SK-N-SH treated with all-trans-retinoic acid at 6 μM for 48 hours (cell line): ENCODE measurements around the gene FAM180A.

Experiments used
- ATAC-seq: fragments of 200-7000 bp; cut with Tn5 transposase; 3 replicates; pipeline ENCODE4 v1.9.1; 2020; ENCODE audit warnings: mild to moderate bottlenecking, moderate library complexity
- ARNTL ChIP-seq: fragments of 450-650 bp; formaldehyde crosslinking; IDR thresholded peaks from 2 replicates; pipeline ENCODE4 v1.5.0; 2020; ENCODE audit warnings: low read depth, mild to moderate bottlenecking, moderate library complexity, borderline replicate concordance
- BACH2 ChIP-seq: fragments of 250-450 bp; sonication (Bioruptor Pico); IDR thresholded peaks from 2 replicates; pipeline ENCODE4 v1.9.0; 2021; ENCODE audit warnings: mild to moderate bottlenecking, borderline replicate concordance
- CSDC2 ChIP-seq: fragments of 250-450 bp; sonication (Bioruptor Pico); IDR thresholded peaks from 2 replicates; pipeline ENCODE4 v1.5.0; 2020; ENCODE audit warnings: mild to moderate bottlenecking, moderate library complexity
- ESRRG ChIP-seq: fragments of 250-450 bp; sonication (Bioruptor Pico); IDR thresholded peaks from 2 replicates; pipeline ENCODE4 v1.6.1; 2021; ENCODE audit warnings: mild to moderate bottlenecking
- GLIS3 ChIP-seq: fragments of 250-450 bp; sonication (Bioruptor Pico); IDR thresholded peaks from 2 replicates; pipeline ENCODE4 v1.5.0; 2020; ENCODE audit warnings: mild to moderate bottlenecking, moderate library complexity
- ISL1 ChIP-seq: fragments of 250-450 bp; sonication (Bioruptor Pico); IDR thresholded peaks from 2 replicates; pipeline ENCODE4 v2.1.2; 2022; ENCODE audit warnings: mild to moderate bottlenecking, moderate library complexity
- OSR1 ChIP-seq: fragments of 250-450 bp; sonication (Bioruptor Pico); IDR thresholded peaks from 2 replicates; pipeline ENCODE4 v1.8.0; 2022; ENCODE audit warnings: moderate library complexity, mild to moderate bottlenecking, inconsistent platforms
- POU6F1 ChIP-seq: fragments of 250-450 bp; sonication (Bioruptor Pico); IDR thresholded peaks from 2 replicates; pipeline ENCODE4 v1.8.0; 2021; ENCODE audit warnings: low read depth, mild to moderate bottlenecking, moderate library complexity, borderline replicate concordance
- PPARA ChIP-seq: fragments of 250-450 bp; sonication (Bioruptor Pico); IDR thresholded peaks from 2 replicates; pipeline ENCODE4 v1.5.0; 2020; ENCODE audit warnings: mild to moderate bottlenecking, borderline replicate concordance
- RARB ChIP-seq: fragments of 250-450 bp; sonication (Bioruptor Pico); IDR thresholded peaks from 2 replicates; pipeline ENCODE4 v1.8.0; 2021; ENCODE audit warnings: mild to moderate bottlenecking, moderate library complexity
- SNAI2 ChIP-seq: fragments of 250-450 bp; sonication (Bioruptor Pico); IDR thresholded peaks from 2 replicates; pipeline ENCODE4 v1.5.0; 2020; ENCODE audit warnings: mild to moderate bottlenecking, moderate library complexity
- TCF4 ChIP-seq: fragments of 250-450 bp; sonication (Bioruptor Pico); IDR thresholded peaks from 2 replicates; pipeline ENCODE4 v1.8.0; 2021; ENCODE audit warnings: mild to moderate bottlenecking, moderate library complexity, borderline replicate concordance
- TOX ChIP-seq: fragments of 250-450 bp; sonication (Bioruptor Pico); IDR thresholded peaks from 2 replicates; pipeline ENCODE4 v1.8.0; 2021; ENCODE audit warnings: mild to moderate bottlenecking, moderate library complexity, borderline replicate concordance
- ZC3H10 ChIP-seq: fragments of 250-450 bp; sonication (Bioruptor Pico); IDR thresholded peaks from 2 replicates; pipeline ENCODE4 v1.5.1; 2021; ENCODE audit warnings: mild to moderate bottlenecking, moderate library complexity
- ZFP3 ChIP-seq: fragments of 250-450 bp; sonication (Bioruptor Pico); IDR thresholded peaks from 2 replicates; pipeline ENCODE4 v1.5.0; 2020; ENCODE audit warnings: mild to moderate bottlenecking, moderate library complexity
- ZFP30 ChIP-seq: fragments of 450-650 bp; formaldehyde crosslinking; IDR thresholded peaks from 2 replicates; pipeline ENCODE4 v1.5.0; 2022; ENCODE audit warnings: mild to moderate bottlenecking, moderate library complexity
- ZNF565 ChIP-seq: fragments of 450-650 bp; formaldehyde crosslinking; conservative IDR thresholded peaks from 2 replicates; pipeline ENCODE4 v1.5.0; 2020; ENCODE audit warnings: low read depth, mild to moderate bottlenecking, moderate library complexity
- ZNF70 ChIP-seq: fragments of 450-650 bp; formaldehyde crosslinking; IDR thresholded peaks from 2 replicates; pipeline ENCODE4 v1.5.0; 2020; ENCODE audit warnings: mild to moderate bottlenecking, moderate library complexity
- ZNF8 ChIP-seq: fragments of 450-650 bp; formaldehyde crosslinking; IDR thresholded peaks from 2 replicates; pipeline ENCODE4 v1.5.0; 2020; ENCODE audit warnings: mild to moderate bottlenecking, moderate library complexity
- TF ChIP-seq, protein P1 (sequence below): fragments of 250-450 bp; sonication (Bioruptor Pico); IDR thresholded peaks from 2 replicates; pipeline ENCODE4 v1.8.0; 2020; ENCODE audit warnings: mild to moderate bottlenecking, moderate library complexity, borderline replicate concordance
- TF ChIP-seq, protein P2 (sequence below): fragments of 250-450 bp; sonication (Bioruptor Pico); IDR thresholded peaks from 2 replicates; pipeline ENCODE4 v1.5.1; 2021; ENCODE audit warnings: mild to moderate bottlenecking, moderate library complexity
- TF ChIP-seq, protein P3 (sequence below): fragments of 250-450 bp; sonication (Bioruptor Pico); IDR thresholded peaks from 2 replicates; pipeline ENCODE4 v1.5.1; 2020; ENCODE audit warnings: low read depth, mild to moderate bottlenecking, moderate library complexity

The FAM180A gene

GRCh38 chr7:135726911-135727673 is 21.5 kb downstream of the FAM180A start (continued):
- TF ChIP-seq CSDC2 (CRISPR knock-in tag), result no peak
- no peak for TF ChIP-seq ESRRG (CRISPR knock-in tag)
- TF ChIP-seq PPARA, result no peak
- TF ChIP-seq, protein P1, sequence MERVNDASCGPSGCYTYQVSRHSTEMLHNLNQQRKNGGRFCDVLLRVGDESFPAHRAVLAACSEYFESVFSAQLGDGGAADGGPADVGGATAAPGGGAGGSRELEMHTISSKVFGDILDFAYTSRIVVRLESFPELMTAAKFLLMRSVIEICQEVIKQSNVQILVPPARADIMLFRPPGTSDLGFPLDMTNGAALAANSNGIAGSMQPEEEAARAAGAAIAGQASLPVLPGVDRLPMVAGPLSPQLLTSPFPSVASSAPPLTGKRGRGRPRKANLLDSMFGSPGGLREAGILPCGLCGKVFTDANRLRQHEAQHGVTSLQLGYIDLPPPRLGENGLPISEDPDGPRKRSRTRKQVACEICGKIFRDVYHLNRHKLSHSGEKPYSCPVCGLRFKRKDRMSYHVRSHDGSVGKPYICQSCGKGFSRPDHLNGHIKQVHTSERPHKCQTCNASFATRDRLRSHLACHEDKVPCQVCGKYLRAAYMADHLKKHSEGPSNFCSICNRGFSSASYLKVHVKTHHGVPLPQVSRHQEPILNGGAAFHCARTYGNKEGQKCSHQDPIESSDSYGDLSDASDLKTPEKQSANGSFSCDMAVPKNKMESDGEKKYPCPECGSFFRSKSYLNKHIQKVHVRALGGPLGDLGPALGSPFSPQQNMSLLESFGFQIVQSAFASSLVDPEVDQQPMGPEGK (CRISPR knock-in tag), result no peak
- TF ChIP-seq, all 23 proteins: peak for 0

DNA sequence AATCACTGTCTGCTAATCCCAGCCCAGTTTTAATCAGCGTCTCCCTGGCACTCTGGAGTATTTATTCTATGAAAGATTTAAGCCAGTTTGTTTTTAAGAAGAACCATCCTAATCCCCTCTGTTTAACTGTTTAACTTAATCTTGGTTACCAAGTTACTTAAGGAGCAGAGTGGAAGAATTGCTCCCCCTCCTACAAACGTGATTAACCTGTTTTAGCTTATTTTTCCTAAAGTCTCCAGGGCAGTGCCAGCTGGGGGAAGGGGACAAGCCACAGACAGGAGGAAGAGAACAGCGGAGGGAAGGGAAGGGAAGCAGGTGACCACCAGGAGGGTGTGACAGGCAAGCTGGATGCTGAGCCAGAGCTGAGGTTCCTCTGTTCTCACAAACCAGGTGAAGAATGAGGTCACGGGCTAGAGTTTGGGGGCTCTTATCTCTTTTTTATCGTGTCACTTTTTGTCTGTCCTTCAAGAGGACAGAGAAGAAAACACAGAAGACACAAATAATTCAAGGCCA is 22.3 kb downstream of the FAM180A start:
- ATAC-seq, result no peak; the same call in 1 of the 3 replicates
- TF ChIP-seq ARNTL (CRISPR knock-in tag), result no peak
- TF ChIP-seq ZNF70 (CRISPR knock-in tag), result no peak
- TF ChIP-seq GLIS3 (CRISPR knock-in tag), result no peak
- TF ChIP-seq BACH2 (CRISPR knock-in tag), result no peak
- TF ChIP-seq TOX (CRISPR knock-in tag), result no peak
- no peak for TF ChIP-seq TCF4 (CRISPR knock-in tag)
- TF ChIP-seq OSR1 (CRISPR knock-in tag), result no peak
- TF ChIP-seq ZFP30, result no peak

- no peak for TF ChIP-seq ZNF70 (CRISPR knock-in tag)
- TF ChIP-seq, all 23 proteins: peak for 0
- no peak for ATAC-seq
Observed at GRCh38 chr7:135723411-135723810, 25.2 kb downstream of the FAM180A start.

- ATAC-seq, result no peak
- TF ChIP-seq ZNF8 (CRISPR knock-in tag), result no peak
- no peak for TF ChIP-seq RARB
- TF ChIP-seq, protein P2, sequence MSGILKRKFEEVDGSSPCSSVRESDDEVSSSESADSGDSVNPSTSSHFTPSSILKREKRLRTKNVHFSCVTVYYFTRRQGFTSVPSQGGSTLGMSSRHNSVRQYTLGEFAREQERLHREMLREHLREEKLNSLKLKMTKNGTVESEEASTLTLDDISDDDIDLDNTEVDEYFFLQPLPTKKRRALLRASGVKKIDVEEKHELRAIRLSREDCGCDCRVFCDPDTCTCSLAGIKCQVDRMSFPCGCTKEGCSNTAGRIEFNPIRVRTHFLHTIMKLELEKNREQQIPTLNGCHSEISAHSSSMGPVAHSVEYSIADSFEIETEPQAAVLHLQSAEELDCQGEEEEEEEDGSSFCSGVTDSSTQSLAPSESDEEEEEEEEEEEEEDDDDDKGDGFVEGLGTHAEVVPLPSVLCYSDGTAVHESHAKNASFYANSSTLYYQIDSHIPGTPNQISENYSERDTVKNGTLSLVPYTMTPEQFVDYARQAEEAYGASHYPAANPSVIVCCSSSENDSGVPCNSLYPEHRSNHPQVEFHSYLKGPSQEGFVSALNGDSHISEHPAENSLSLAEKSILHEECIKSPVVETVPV (CRISPR knock-in tag), result no peak
- TF ChIP-seq ISL1 (CRISPR knock-in tag), result no peak
- TF ChIP-seq TOX (CRISPR knock-in tag), result no peak
- TF ChIP-seq POU6F1, result no peak
- TF ChIP-seq ZNF565 (CRISPR knock-in tag), result no peak
- TF ChIP-seq CSDC2 (CRISPR knock-in tag), result no peak
- no peak for TF ChIP-seq ZC3H10 (CRISPR knock-in tag)
- no peak for TF ChIP-seq BACH2 (CRISPR knock-in tag)
- TF ChIP-seq GLIS3 (CRISPR knock-in tag), result no peak
- no peak for TF ChIP-seq PPARA
- no peak for TF ChIP-seq SNAI2
- no peak for TF ChIP-seq ZFP3 (CRISPR knock-in tag)
- TF ChIP-seq ZFP30, result no peak
- no peak for TF ChIP-seq ZNF70 (CRISPR knock-in tag)
- no peak for TF ChIP-seq ESRRG (CRISPR knock-in tag)
- no peak for TF ChIP-seq ARNTL (CRISPR knock-in tag)
- TF ChIP-seq, all 23 proteins: peak for 0
Observed at GRCh38 chr7:135721198-135721820, 27.3 kb downstream of the FAM180A start.

DNA sequence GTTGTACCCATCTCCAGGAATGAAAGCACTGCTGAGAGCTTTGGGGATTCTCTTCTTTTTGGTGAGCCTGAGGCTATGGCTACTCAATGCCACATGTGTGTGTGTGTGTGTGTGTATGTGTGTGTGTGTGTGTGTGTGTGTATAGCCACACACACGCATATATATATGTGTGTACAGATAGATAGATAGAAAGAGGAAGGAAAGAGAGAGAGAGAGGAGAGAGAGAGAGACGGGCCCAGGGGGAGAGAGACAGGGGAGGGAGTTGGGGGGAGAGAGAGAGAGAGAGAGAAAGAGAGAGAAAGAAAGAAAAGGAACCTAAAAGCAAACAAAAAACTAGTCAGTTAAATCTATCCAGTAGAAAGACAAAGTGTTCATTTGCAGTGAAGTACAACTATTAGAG is 28.9 kb downstream of the FAM180A start:
- no peak for ATAC-seq
- TF ChIP-seq ZNF565 (CRISPR knock-in tag) (no peak), ZNF70 (CRISPR knock-in tag) (no peak), ZFP30 (no peak), POU6F1 (no peak), GLIS3 (CRISPR knock-in tag) (no peak), BACH2 (CRISPR knock-in tag) (no peak), RARB (no peak), TCF4 (CRISPR knock-in tag) (no peak), ESRRG (CRISPR knock-in tag) (no peak), ISL1 (CRISPR knock-in tag) (no peak)
- TF ChIP-seq, protein P1 (CRISPR knock-in tag), result no peak
- TF ChIP-seq, protein P3, sequence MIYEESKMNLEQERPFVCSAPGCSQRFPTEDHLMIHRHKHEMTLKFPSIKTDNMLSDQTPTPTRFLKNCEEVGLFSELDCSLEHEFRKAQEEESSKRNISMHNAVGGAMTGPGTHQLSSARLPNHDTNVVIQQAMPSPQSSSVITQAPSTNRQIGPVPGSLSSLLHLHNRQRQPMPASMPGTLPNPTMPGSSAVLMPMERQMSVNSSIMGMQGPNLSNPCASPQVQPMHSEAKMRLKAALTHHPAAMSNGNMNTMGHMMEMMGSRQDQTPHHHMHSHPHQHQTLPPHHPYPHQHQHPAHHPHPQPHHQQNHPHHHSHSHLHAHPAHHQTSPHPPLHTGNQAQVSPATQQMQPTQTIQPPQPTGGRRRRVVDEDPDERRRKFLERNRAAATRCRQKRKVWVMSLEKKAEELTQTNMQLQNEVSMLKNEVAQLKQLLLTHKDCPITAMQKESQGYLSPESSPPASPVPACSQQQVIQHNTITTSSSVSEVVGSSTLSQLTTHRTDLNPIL (CRISPR knock-in tag), result no peak
